ENCODE measurements around the gene TGFBR3L. TPM values are rescaled to one million over a fixed set of nuclear protein-coding genes. Genes with fewer than 3 reads are reported as not detected.

TGFBR3L gene
- total RNA-seq, 1 experiment from 2014 or later: 3.3 TPM

DNA sequence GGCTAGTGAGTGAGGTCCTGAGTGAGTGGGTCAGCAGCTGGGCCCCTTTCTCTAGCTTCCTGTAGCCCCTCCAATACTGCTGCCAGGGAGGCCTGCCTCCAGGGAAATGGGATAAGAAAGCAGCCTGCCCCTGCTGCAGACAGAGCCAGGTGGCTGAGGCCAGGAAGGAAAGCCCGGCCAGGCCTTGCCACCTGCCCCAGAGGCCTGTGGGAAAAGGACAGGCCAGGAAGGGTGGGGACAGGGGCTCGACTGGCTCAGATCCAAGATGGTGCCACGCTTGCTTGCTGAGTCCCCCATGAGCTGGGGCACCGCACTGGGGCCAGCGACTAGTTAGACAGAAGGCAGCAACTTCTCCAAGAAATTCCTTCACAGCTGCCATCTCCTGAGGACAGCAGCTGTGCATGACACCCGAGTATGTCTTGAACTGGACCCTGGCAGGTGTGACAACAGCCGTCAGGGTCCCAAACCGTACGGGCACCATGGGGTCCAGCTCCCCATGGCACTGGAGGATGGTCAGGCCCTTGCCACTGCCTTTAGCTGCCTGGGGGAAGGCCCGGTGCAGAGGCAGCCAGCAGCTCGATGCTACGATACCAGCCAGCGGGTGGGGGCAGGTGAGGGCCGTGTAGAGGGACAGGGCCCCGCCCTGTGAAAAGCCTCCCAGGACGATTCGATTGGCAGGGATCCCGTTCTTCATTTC, 35.4 kb upstream of the TGFBR3L start:
- Mint-ChIP-seq H3K4me1 (ENCODE audit: insufficient read depth, unreplicated experiment) (peaks cover 9% of the 10 kb centered on the region), H3K27ac (ENCODE audit: low read depth, unreplicated experiment) (no peak overlapping the region), H3K36me3 (ENCODE audit: insufficient read depth, unreplicated experiment) (no peaks in the 10 kb centered on the region), H3K9me3 (ENCODE audit: unreplicated experiment) (no peaks in the 10 kb centered on the region), H3K27me3 (ENCODE audit: insufficient read depth, unreplicated experiment) (no peaks in the 10 kb centered on the region), H3K4me3 (ENCODE audit: unreplicated experiment) (no peak overlapping the region)
- DNase-seq (ENCODE audit: unreplicated experiment): no peak
- no TSS peak for BruUV-seq (replicated peaks)
- intact Hi-C loops (cut with micrococcal nuclease): no loop called here
- ChIA-PET POLR2A (interaction anchor here (0.6 to 1.2 kb wide), 3 partner anchors 17 to 24 kb away, joined by 3 to 5 read pairs (median 3); partner anchors contain the start of gene MAP2K7), CTCF (interaction anchor here (0.6 kb wide), 2 partner anchors 91 to 215 kb away, joined by 3 read pairs; no protein-coding TSS in a partner anchor)
- TF ChIP-seq, protein P1, sequence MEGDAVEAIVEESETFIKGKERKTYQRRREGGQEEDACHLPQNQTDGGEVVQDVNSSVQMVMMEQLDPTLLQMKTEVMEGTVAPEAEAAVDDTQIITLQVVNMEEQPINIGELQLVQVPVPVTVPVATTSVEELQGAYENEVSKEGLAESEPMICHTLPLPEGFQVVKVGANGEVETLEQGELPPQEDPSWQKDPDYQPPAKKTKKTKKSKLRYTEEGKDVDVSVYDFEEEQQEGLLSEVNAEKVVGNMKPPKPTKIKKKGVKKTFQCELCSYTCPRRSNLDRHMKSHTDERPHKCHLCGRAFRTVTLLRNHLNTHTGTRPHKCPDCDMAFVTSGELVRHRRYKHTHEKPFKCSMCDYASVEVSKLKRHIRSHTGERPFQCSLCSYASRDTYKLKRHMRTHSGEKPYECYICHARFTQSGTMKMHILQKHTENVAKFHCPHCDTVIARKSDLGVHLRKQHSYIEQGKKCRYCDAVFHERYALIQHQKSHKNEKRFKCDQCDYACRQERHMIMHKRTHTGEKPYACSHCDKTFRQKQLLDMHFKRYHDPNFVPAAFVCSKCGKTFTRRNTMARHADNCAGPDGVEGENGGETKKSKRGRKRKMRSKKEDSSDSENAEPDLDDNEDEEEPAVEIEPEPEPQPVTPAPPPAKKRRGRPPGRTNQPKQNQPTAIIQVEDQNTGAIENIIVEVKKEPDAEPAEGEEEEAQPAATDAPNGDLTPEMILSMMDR (IDR thresholded peaks at IDR 0.05; ENCODE audit: unreplicated experiment): no peak

DNA sequence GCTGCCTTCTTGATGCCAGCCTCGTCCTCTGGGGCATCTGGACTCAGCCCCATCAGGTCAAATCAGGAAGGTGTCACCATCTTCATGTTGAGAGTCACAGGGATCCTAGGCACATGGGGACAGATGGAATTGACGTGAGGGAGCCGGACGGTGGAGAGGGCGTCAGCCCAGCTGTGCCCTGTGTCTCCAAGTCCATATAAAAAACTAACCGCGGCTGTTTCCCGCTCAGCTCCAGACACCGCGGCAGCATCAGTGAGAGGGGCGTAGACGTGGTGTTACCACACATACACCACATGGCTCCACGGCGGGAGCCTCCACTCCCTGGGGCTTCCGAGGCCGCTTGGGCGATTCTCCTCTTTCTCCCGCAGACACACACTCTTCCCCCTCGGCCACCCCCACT, 34.8 kb upstream of the TGFBR3L start:
- Mint-ChIP-seq H3K36me3 (ENCODE audit: insufficient read depth, unreplicated experiment) (no peaks in the 10 kb centered on the region), H3K9me3 (ENCODE audit: unreplicated experiment) (no peaks in the 10 kb centered on the region), H3K27me3 (ENCODE audit: insufficient read depth, unreplicated experiment) (no peaks in the 10 kb centered on the region), H3K27ac (ENCODE audit: low read depth, unreplicated experiment) (no peak overlapping the region), H3K4me3 (ENCODE audit: unreplicated experiment) (no peak overlapping the region), H3K4me1 (ENCODE audit: insufficient read depth, unreplicated experiment) (peaks cover 10% of the 10 kb centered on the region)
- no peak for DNase-seq (ENCODE audit: unreplicated experiment)
- intact Hi-C loops (cut with micrococcal nuclease): no loop called here
- TF ChIP-seq, protein P1 (IDR thresholded peaks at IDR 0.05; ENCODE audit: unreplicated experiment): no peak
- BruUV-seq (replicated peaks): no TSS peak
- ChIA-PET POLR2A (interaction anchor here (1.2 kb wide), 1 partner anchor 24 kb away, joined by 3 read pairs; the partner anchor contains the start of gene MAP2K7), CTCF (no interaction called here)

DNA sequence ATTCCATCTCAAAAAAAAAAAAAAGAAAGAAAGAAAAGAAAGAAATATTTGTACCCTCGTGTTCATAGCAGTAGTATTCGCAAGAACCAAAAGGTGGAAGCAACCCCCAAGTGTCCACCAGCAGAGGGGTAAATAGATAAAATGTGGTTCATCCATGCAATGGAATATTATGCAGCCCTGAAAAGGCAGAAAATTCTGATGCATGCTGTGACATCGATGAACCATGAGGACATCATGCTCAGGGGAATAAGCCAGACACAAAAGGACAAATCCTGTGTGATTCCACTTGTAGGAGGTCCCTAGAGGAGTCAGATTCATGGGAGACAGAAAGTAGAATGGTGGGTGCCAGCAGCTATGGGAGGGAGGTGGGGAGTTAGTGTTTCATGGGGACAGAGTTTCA, 32.7 kb upstream of the TGFBR3L start:
- H3K9me3 Mint-ChIP-seq (ENCODE audit: unreplicated experiment): no peaks in the 10 kb centered on the region
- intact Hi-C loops (cut with micrococcal nuclease): no loop called here
- no peak overlapping the region for H3K4me3 Mint-ChIP-seq (ENCODE audit: unreplicated experiment)
- no peak for DNase-seq (ENCODE audit: unreplicated experiment)
- H3K27ac Mint-ChIP-seq (ENCODE audit: low read depth, unreplicated experiment): no peak overlapping the region
- H3K36me3 Mint-ChIP-seq (ENCODE audit: insufficient read depth, unreplicated experiment): no peaks in the 10 kb centered on the region
- no peaks in the 10 kb centered on the region for H3K27me3 Mint-ChIP-seq (ENCODE audit: insufficient read depth, unreplicated experiment)
- TF ChIP-seq, protein P1 (IDR thresholded peaks at IDR 0.05; ENCODE audit: unreplicated experiment): no peak
- peaks cover 10% of the 10 kb centered on the region for H3K4me1 Mint-ChIP-seq (ENCODE audit: insufficient read depth, unreplicated experiment)
- no TSS peak for BruUV-seq (replicated peaks)
- CTCF ChIA-PET: interaction anchor here (0.5 to 1.3 kb wide), 2 partner anchors 13 to 761 kb away, joined by 4 to 6 read pairs; no protein-coding TSS in a partner anchor
- POLR2A ChIA-PET: interaction anchor here (0.7 to 1.8 kb wide), 4 partner anchors 13 to 47 kb away, joined by 3 to 7 read pairs (median 4); partner anchors contain the start of gene MAP2K7

DNA sequence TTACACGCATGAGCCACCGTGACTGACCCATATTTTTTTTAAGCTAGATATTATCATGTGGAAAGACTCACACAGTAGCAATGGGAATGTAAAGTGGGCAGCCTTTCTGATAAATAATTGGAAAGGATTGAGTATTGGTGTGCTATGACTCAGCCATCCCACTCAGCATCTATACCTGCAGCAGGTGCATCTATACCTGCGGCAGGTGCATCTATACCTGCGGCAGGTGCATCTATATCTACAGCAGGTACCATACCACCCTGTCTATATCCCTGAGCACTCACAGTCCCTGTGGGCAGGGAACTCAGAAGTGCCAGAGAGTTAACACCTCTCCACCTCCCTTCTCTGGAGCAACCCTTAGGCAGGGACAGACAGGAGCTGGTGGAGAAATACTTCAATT, 31.5 kb upstream of the TGFBR3L start:
- Mint-ChIP-seq H3K36me3 (ENCODE audit: insufficient read depth, unreplicated experiment) (no peaks in the 10 kb centered on the region), H3K4me1 (ENCODE audit: insufficient read depth, unreplicated experiment) (peaks cover 6% of the 10 kb centered on the region), H3K27me3 (ENCODE audit: insufficient read depth, unreplicated experiment) (no peaks in the 10 kb centered on the region), H3K27ac (ENCODE audit: low read depth, unreplicated experiment) (no peak overlapping the region), H3K4me3 (ENCODE audit: unreplicated experiment) (no peak overlapping the region), H3K9me3 (ENCODE audit: unreplicated experiment) (no peaks in the 10 kb centered on the region)
- POLR2A ChIA-PET: interaction anchor here (0.6 to 0.9 kb wide), 4 partner anchors 8 to 279 kb away, joined by 3 to 4 read pairs (median 4); no protein-coding TSS in a partner anchor
- CTCF ChIA-PET: interaction anchor here (0.7 kb wide), 1 partner anchor 278 kb away, joined by 4 read pairs; no protein-coding TSS in a partner anchor
- DNase-seq (ENCODE audit: unreplicated experiment): no peak
- TF ChIP-seq, protein P1 (IDR thresholded peaks at IDR 0.05; ENCODE audit: unreplicated experiment): no peak
- intact Hi-C loops (cut with micrococcal nuclease): no loop called here
- no TSS peak for BruUV-seq (replicated peaks)

Data from MCF 10A (cell line).